HEK293T (cell line): ENCODE measurements around the gene KDELR1.

Experiments used
- BHLHE40 ChIP-seq: fragments of 450-650 bp; IDR thresholded peaks from 2 replicates; pipeline ENCODE4 v1.6.1; 2016; ENCODE audit warnings: mild to moderate bottlenecking, moderate library complexity, borderline replicate concordance
- CTBP1 ChIP-seq: fragments of 450-650 bp; IDR thresholded peaks from 2 replicates; pipeline ENCODE4 v1.6.1; 2016; ENCODE audit warnings: borderline replicate concordance
- FOXA1 ChIP-seq: fragments of 450-650 bp; IDR thresholded peaks from 2 replicates; pipeline ENCODE4 v1.6.1; 2016; ENCODE audit warnings: mild to moderate bottlenecking
- FOXK2 ChIP-seq: fragments of 450-650 bp; IDR thresholded peaks from 2 replicates; pipeline ENCODE4 v1.6.1; 2016; ENCODE audit warnings: mild to moderate bottlenecking
- FOXM1 ChIP-seq: fragments of 450-650 bp; IDR thresholded peaks from 2 replicates; pipeline ENCODE4 v1.6.1; 2017; ENCODE audit warnings: mild to moderate bottlenecking, borderline replicate concordance
- HDGF ChIP-seq: fragments of 450-650 bp; IDR thresholded peaks from 2 replicates; pipeline ENCODE4 v1.6.1; 2017; ENCODE audit warnings: antibody characterized with exemption, borderline replicate concordance
- L3MBTL2 ChIP-seq: fragments of 450-650 bp; conservative IDR thresholded peaks from 2 replicates; pipeline ENCODE4 v1.6.1; 2016; ENCODE audit warnings: mild to moderate bottlenecking
- LEF1 ChIP-seq: fragments of 450-650 bp; IDR thresholded peaks from 2 replicates; pipeline ENCODE4 v1.6.1; 2017; ENCODE audit warnings: mild to moderate bottlenecking, borderline replicate concordance
- NFRKB ChIP-seq: fragments of 450-650 bp; IDR thresholded peaks from 2 replicates; pipeline ENCODE4 v1.6.1; 2016; ENCODE audit warnings: mild to moderate bottlenecking, moderate library complexity
- PKNOX1 ChIP-seq: fragments of 450-650 bp; IDR thresholded peaks from 2 replicates; pipeline ENCODE4 v1.6.1; 2016
- SP1 ChIP-seq: fragments of 450-650 bp; IDR thresholded peaks from 2 replicates; pipeline ENCODE4 v1.6.1; 2017
- TARDBP ChIP-seq: fragments of 450-650 bp; IDR thresholded peaks from 2 replicates; pipeline ENCODE4 v1.6.1; 2016
- ZNF384 ChIP-seq: fragments of 450-650 bp; IDR thresholded peaks from 2 replicates; pipeline ENCODE4 v1.6.1; 2016

GRCh38 chr19:48332662-48333466 is 58.5 kb downstream of the KDELR1 start:
- no peak for TF ChIP-seq FOXM1
- peak; percentile 98 for TF ChIP-seq PKNOX1
- TF ChIP-seq TARDBP, result no peak
- TF ChIP-seq LEF1, result no peak
- no peak for TF ChIP-seq ZNF384
- TF ChIP-seq SP1, result no peak
- TF ChIP-seq NFRKB, result no peak
- no peak for TF ChIP-seq L3MBTL2
- no peak for TF ChIP-seq FOXA1
- no peak for TF ChIP-seq CTBP1
- no peak for TF ChIP-seq HDGF
- no peak for TF ChIP-seq FOXK2
- TF ChIP-seq BHLHE40, result no peak
